ENCODE results near the gene HYLS1.
"Not testable (repeated sequence)": the region's sequence is repeated elsewhere in the genome, so short reads cannot be mapped to it uniquely, and the experiment has no call there.

The HYLS1 gene

GRCh38 chr11:125887373-125888324 lies at the start of gene HYLS1:
Gene HYLS1, plus strand, starts transcription at chr11:125887668. Its CDS starts 11,701 bp downstream, at chr11:125899369.
- Histone ChIP-seq H3K4me3 (peak within 1 kb of the TSS; percentile 53), H3K9me3 (0 out of 2 replicates have a peak, but pooled peaks cover 2% of the 10 kb centered on the region), H3K4me1 (peaks cover 7% of the 10 kb centered on the region), H3K27me3 (ENCODE audit: low read depth) (no peaks in the 10 kb centered on the region), H3K36me3 (replicated peaks) (peaks cover 4% of the 10 kb centered on the region)
- peak; percentile 84 to 91 for DNase-seq (ENCODE audit: low spot score in 2 of 2)
- in situ Hi-C loops (cut with MboI; ENCODE audit: low sequenced_read_pairs) = loop anchor here (25.0 kb wide), 1 partner anchor 925 kb away; the partner anchor contains the start of gene CCDC15

GRCh38 chr11:125842321-125842948 lies 45.0 kb upstream of the HYLS1 start:
- H3K4me1 ChIP-seq = no peaks in the 10 kb centered on the region
- no peaks in the 10 kb centered on the region for H3K27me3 ChIP-seq (ENCODE audit: low read depth)
- 0 out of 2 replicates have a peak, but pooled peaks cover 4% of the 10 kb centered on the region for H3K9me3 ChIP-seq
- no peak overlapping the region for H3K4me3 ChIP-seq
- in situ Hi-C loops (cut with MboI; ENCODE audit: low sequenced_read_pairs) = no loop called here
- H3K36me3 ChIP-seq (replicated peaks) = no peaks in the 10 kb centered on the region
- no peak for DNase-seq (ENCODE audit: low spot score in 2 of 2)

- no peaks in the 10 kb centered on the region for H3K4me1 ChIP-seq
- in situ Hi-C loops (cut with MboI; ENCODE audit: low sequenced_read_pairs) = no loop called here
- 0 out of 2 replicates have a peak, but pooled peaks cover 4% of the 10 kb centered on the region for H3K9me3 ChIP-seq
- no peaks in the 10 kb centered on the region for H3K27me3 ChIP-seq (ENCODE audit: low read depth)
- no peak for DNase-seq (ENCODE audit: low spot score in 2 of 2)
- no peaks in the 10 kb centered on the region for H3K36me3 ChIP-seq (replicated peaks)
- no peak overlapping the region for H3K4me3 ChIP-seq
Measured at GRCh38 chr11:125846188-125846587, 41.3 kb upstream of the HYLS1 start.

GRCh38 chr11:125857670-125858069 lies 29.8 kb upstream of the HYLS1 start:
- not testable (repeated sequence) for H3K36me3 ChIP-seq (replicated peaks); DNase-seq (ENCODE audit: low spot score in 2 of 2); H3K9me3 ChIP-seq; H3K4me1 ChIP-seq; H3K27me3 ChIP-seq (ENCODE audit: low read depth); H3K4me3 ChIP-seq
- in situ Hi-C loops (cut with MboI; ENCODE audit: low sequenced_read_pairs) = loop anchor here (25.0 kb wide), 1 partner anchor 170 kb away; the partner anchor contains the start of gene ACRV1

- not testable (repeated sequence) for DNase-seq (ENCODE audit: low spot score in 2 of 2)
Measured at GRCh38 chr11:125862786-125863185, 24.7 kb upstream of the HYLS1 start.

GRCh38 chr11:125865354-125865753 lies 22.1 kb upstream of the HYLS1 start:
- not testable (repeated sequence) for H3K4me1 ChIP-seq; H3K4me3 ChIP-seq; H3K36me3 ChIP-seq (replicated peaks); DNase-seq (ENCODE audit: low spot score in 2 of 2); H3K9me3 ChIP-seq; H3K27me3 ChIP-seq (ENCODE audit: low read depth)
- in situ Hi-C loops (cut with MboI; ENCODE audit: low sequenced_read_pairs) = loop anchor here (25.0 kb wide), 1 partner anchor 178 kb away; the partner anchor contains the start of gene ACRV1

More at GRCh38 chr11:125862786-125863185, 24.7 kb upstream of the HYLS1 start:
- in situ Hi-C loops (cut with MboI; ENCODE audit: low sequenced_read_pairs) = loop anchor here (25.0 kb wide), 1 partner anchor 175 kb away; the partner anchor contains the start of gene ACRV1
- H3K27me3 ChIP-seq (ENCODE audit: low read depth); H3K9me3 ChIP-seq; H3K4me3 ChIP-seq; H3K4me1 ChIP-seq; H3K36me3 ChIP-seq (replicated peaks): not testable (repeated sequence)

GRCh38 chr11:125869521-125869920 lies 17.9 kb upstream of the HYLS1 start:
- Histone ChIP-seq H3K27me3 (ENCODE audit: low read depth) (0 out of 2 replicates have a peak, but pooled peaks cover 4% of the 10 kb centered on the region), H3K36me3 (replicated peaks) (no peaks in the 10 kb centered on the region), H3K9me3 (no peaks in the 10 kb centered on the region), H3K4me3 (no peak overlapping the region), H3K4me1 (no peaks in the 10 kb centered on the region)
- no peak for DNase-seq (ENCODE audit: low spot score in 2 of 2)
- in situ Hi-C loops (cut with MboI; ENCODE audit: low sequenced_read_pairs) = loop anchor here (25.0 kb wide), 1 partner anchor 182 kb away; the partner anchor contains the start of gene ACRV1

GRCh38 chr11:125871391-125872137 lies 15.9 kb upstream of the HYLS1 start:
- in situ Hi-C loops (cut with MboI; ENCODE audit: low sequenced_read_pairs) = loop anchor here (25.0 kb wide), 1 partner anchor 184 kb away; the partner anchor contains the start of gene ACRV1

GRCh38 chr11:125872138-125872491 lies 15.4 kb upstream of the HYLS1 start:
- in situ Hi-C loops (cut with MboI; ENCODE audit: low sequenced_read_pairs) = loop anchor here (25.0 kb wide), 1 partner anchor 185 kb away; the partner anchor contains the start of gene ACRV1
- no peaks in the 10 kb centered on the region for H3K9me3 ChIP-seq
- H3K36me3 ChIP-seq (replicated peaks) = no peaks in the 10 kb centered on the region
- H3K4me3 ChIP-seq = no peak overlapping the region
- H3K4me1 ChIP-seq = no peaks in the 10 kb centered on the region
- 0 out of 2 replicates have a peak, but pooled peaks cover 4% of the 10 kb centered on the region for H3K27me3 ChIP-seq (ENCODE audit: low read depth)
- DNase-seq (ENCODE audit: low spot score in 2 of 2) = no peak

More at GRCh38 chr11:125871391-125872137, 15.9 kb upstream of the HYLS1 start:
- 0 out of 2 replicates have a peak, but pooled peaks cover 4% of the 10 kb centered on the region for H3K27me3 ChIP-seq (ENCODE audit: low read depth)
- DNase-seq (ENCODE audit: low spot score in 2 of 2) = peak; percentile 42 to 76
- no peak overlapping the region for H3K4me3 ChIP-seq
- no peaks in the 10 kb centered on the region for H3K4me1 ChIP-seq
- H3K9me3 ChIP-seq = no peaks in the 10 kb centered on the region
- no peaks in the 10 kb centered on the region for H3K36me3 ChIP-seq (replicated peaks)

GRCh38 chr11:125873881-125874555 lies 13.4 kb upstream of the HYLS1 start:
- H3K4me1 ChIP-seq = no peaks in the 10 kb centered on the region
- no peak overlapping the region for H3K4me3 ChIP-seq
- no peaks in the 10 kb centered on the region for H3K9me3 ChIP-seq
- peaks cover 16% of the 10 kb centered on the region for H3K27me3 ChIP-seq (ENCODE audit: low read depth)
- in situ Hi-C loops (cut with MboI; ENCODE audit: low sequenced_read_pairs) = loop anchor here (25.0 kb wide), 1 partner anchor 187 kb away; the partner anchor contains the start of gene ACRV1
- no peaks in the 10 kb centered on the region for H3K36me3 ChIP-seq (replicated peaks)
- no peak for DNase-seq (ENCODE audit: low spot score in 2 of 2)

- peak; percentile 74 to 81 for DNase-seq (ENCODE audit: low spot score in 2 of 2)
- Histone ChIP-seq H3K27me3 (ENCODE audit: low read depth) (peaks cover 20% of the 10 kb centered on the region), H3K4me3 (no peak overlapping the region), H3K4me1 (no peaks in the 10 kb centered on the region), H3K9me3 (no peaks in the 10 kb centered on the region), H3K36me3 (replicated peaks) (no peaks in the 10 kb centered on the region)
- in situ Hi-C loops (cut with MboI; ENCODE audit: low sequenced_read_pairs) = loop anchor here (25.0 kb wide), 2 partner anchors 187 to 912 kb away; partner anchors contain the start of genes ACRV1 and CCDC15
Measured at GRCh38 chr11:125874556-125875124, 12.8 kb upstream of the HYLS1 start.

GRCh38 chr11:125881291-125881690 lies 6.2 kb upstream of the HYLS1 start:
- Histone ChIP-seq H3K27me3 (ENCODE audit: low read depth) (peaks cover 33% of the 10 kb centered on the region), H3K9me3 (0 out of 2 replicates have a peak, but pooled peaks cover 2% of the 10 kb centered on the region), H3K4me1 (no peaks in the 10 kb centered on the region), H3K4me3 (no peak overlapping the region), H3K36me3 (replicated peaks) (no peaks in the 10 kb centered on the region)
- DNase-seq (ENCODE audit: low spot score in 2 of 2) = no peak
- in situ Hi-C loops (cut with MboI; ENCODE audit: low sequenced_read_pairs) = loop anchor here (25.0 kb wide), 1 partner anchor 919 kb away; the partner anchor contains the start of gene CCDC15

Data from HAP-1 (cell line).